Aorta (tissue), 5 donors: Measurements from ENCODE around the gene ACKR3. TPM values are rescaled to one million over a fixed set of nuclear protein-coding genes. Genes with fewer than 3 reads are reported as not detected.

Experiments
- ATAC-seq: fragments of 200-7000 bp; cut with Tn5 transposase; one replicate; pipeline ENCODE4 v1.9.1; 2022; ENCODE audit warnings: moderate library complexity; ENCODE audit not compliant: low FRiP score
- DNase-seq, 2 donors: peaks; one replicate each; pipeline ENCODE4 v3.0.0-alpha.2; 2020
- H3K27ac ChIP-seq, 2 donors: one replicate each; pipeline ENCODE4 v1.5.1; 2013; ENCODE audit warnings: low read length in 2 of 2, mild to moderate bottlenecking in 2 of 2, moderate library complexity in 2 of 2, control low read depth in 1 of 2, inconsistent platforms in 1 of 2, low read depth in 1 of 2
- H3K27me3 ChIP-seq, 2 donors: one replicate each; pipeline ENCODE4 v1.6.1; 2013; ENCODE audit warnings: control low read depth in 1 of 2, low read length in 1 of 2, mild to moderate bottlenecking in 1 of 2, moderate library complexity in 1 of 2; ENCODE audit not compliant: insufficient read depth in 2 of 2, control insufficient read depth in 1 of 2
- H3K36me3 ChIP-seq, 2 donors: one replicate each; pipeline ENCODE4 v1.6.1; 2013; ENCODE audit warnings: control low read depth in 1 of 2, low read length in 1 of 2, mild to moderate bottlenecking in 1 of 2; ENCODE audit not compliant: insufficient read depth in 2 of 2, control insufficient read depth in 1 of 2
- H3K4me1 ChIP-seq, 2 donors: one replicate each; pipeline ENCODE4 v1.6.1; 2013; ENCODE audit warnings: low read length in 2 of 2, control low read depth in 1 of 2, mild to moderate bottlenecking in 1 of 2, moderate library complexity in 1 of 2; ENCODE audit not compliant: insufficient read depth in 2 of 2, control insufficient read depth in 1 of 2
- H3K4me3 ChIP-seq, 2 donors: one replicate each; pipeline ENCODE4 v1.5.1; 2013; ENCODE audit warnings: low read length in 2 of 2, control low read depth in 1 of 2, mild to moderate bottlenecking in 1 of 2
- H3K9me3 ChIP-seq: one replicate; pipeline ENCODE4 v1.6.1; 2013; ENCODE audit warnings: mild to moderate bottlenecking, low read length; ENCODE audit not compliant: control insufficient read depth
- WGBS, 2 donors: extraction: QIAGEN DNeasy Blood & Tissue Kit; methylation state at CpG; one replicate each; pipeline ENCODE4 v1.1.7; 2013; 5-methylcytosine and 5-hydroxymethylcytosine counted together
- intact Hi-C, 2 donors: fragments of 100-400 bp; cut with DNase I; formaldehyde crosslinking; loops; one replicate each; pipeline versions ENCODE4 v1.14.2 to v1.15.0; 2022
- polyA plus RNA-seq, 2 donors: library from polyadenylated mRNA; stranded (reverse); fragments of 200-250 nt; gene quantifications; one replicate each; pipeline ENCODE4 v1.2.3, GENCODE V29; 2013
- total RNA-seq, 2 donors: library from RNA; stranded (reverse); fragmentation: NEBNext Ultra II Directional; extraction: Animal tissue kit (Norgen Biotek cat#: 25700); gene quantifications; one replicate each; pipeline ENCODE4 v1.2.1, GENCODE V29; 2021
- donor health status: healthy with polysubstance abuse.
- donor health status: Bipolar disorder and iron deficiency.
- donor health status: DM: no; HTN: no; CAD: no.
- donor health status: DM: no; HTN: no; CAD: no.
- donor health status: DM: yes; HTN: yes; CAD: no.

The ACKR3 gene
- total and polyA plus RNA-seq, 4 donors = 7.0 to 116 (median 75.5) TPM

DNA sequence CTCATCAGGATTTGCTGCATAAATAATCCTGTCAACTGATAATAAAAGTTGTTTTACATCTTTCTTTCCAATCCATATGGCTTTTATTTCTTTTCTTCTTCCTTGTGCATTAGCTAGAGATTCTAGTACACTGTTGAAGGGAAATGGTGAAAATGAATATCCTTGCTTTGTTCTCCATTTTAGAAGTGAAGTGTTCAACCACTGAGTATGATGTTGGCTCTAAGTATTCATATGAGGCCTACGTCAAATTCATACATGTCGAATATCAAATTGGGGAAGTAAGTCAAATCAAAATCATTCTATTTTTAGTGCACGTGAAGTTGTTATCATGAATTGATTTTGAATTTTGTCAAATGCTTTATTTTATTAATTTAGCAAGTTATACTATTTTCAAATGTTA, 7.8 kb upstream of the ACKR3 start:
- no peak overlapping the region for H3K4me3 ChIP-seq
- 95 to 97% methylated on average over 3 of the region's 3 CpGs for WGBS, 2 donors
- no peaks in the 10 kb centered on the region for H3K9me3 ChIP-seq
- intact Hi-C loops = loop anchor here (10.0 kb wide), 2 partner anchors 207 to 217 kb away; no protein-coding TSS in a partner anchor
- no peak overlapping the region for H3K27ac ChIP-seq
- H3K4me1 ChIP-seq = no peaks in the 10 kb centered on the region
- ATAC-seq (no peak), DNase-seq (no peak)
- H3K27me3 ChIP-seq = no peaks in the 10 kb centered on the region
- H3K36me3 ChIP-seq = no peaks in the 10 kb centered on the region

DNA sequence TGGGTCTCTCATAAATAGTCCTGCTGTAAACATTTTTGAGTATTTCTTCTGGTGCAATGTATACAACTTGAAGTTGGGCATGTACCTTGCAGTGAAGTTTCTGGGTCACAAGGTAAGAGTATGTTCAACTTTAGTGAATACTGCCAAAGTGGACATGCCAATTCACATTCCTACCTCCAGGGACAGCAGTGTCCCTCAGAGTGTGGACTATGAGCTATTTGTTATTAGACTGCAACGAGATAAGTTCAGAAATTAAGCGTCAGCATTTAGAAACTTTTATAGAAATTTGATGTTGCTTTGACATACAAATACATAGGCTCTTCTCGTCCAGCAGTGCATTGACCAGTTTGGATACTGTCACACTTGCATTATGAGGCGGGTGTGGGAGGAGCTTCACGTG, 7.2 kb upstream of the ACKR3 start:
- intact Hi-C loops = loop anchor here (10.0 kb wide), 2 partner anchors 208 to 218 kb away; no protein-coding TSS in a partner anchor
- no peak overlapping the region for H3K27ac ChIP-seq
- ATAC-seq (no peak), DNase-seq (no peak)
- no peaks in the 10 kb centered on the region for H3K9me3 ChIP-seq
- no peaks in the 10 kb centered on the region for H3K36me3 ChIP-seq
- H3K4me1 ChIP-seq = no peaks in the 10 kb centered on the region
- no peak overlapping the region for H3K4me3 ChIP-seq
- 62 to 72% methylated on average over 5 of the region's 5 CpGs for WGBS, 2 donors
- H3K27me3 ChIP-seq = no peaks in the 10 kb centered on the region

DNA sequence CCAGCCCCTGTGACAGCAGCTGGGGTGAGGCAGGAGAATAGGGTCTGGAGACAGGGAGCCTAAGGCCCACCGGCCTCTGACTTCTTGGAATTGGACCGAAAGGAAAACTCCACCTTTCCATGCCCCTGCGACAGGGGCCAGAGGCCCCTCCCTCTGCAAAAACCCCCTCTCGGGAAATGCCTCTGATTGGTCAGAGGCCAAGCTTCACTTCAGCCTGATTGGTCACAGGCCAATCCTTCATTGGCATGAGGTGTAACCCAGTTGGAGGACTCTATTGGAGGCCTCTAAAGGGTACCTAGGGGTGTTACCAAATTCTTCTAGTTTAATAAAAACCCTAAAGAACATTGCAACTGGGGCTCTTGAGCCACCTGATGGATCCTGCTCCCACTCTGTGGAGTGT, 5.7 kb upstream of the ACKR3 start:
- Histone ChIP-seq H3K4me3 (no peak overlapping the region), H3K4me1 (no peaks in the 10 kb centered on the region), H3K27ac (no peak overlapping the region), H3K36me3 (no peaks in the 10 kb centered on the region), H3K27me3 (no peaks in the 10 kb centered on the region), H3K9me3 (no peaks in the 10 kb centered on the region)
- intact Hi-C loops = loop anchor here (10.0 kb wide), 2 partner anchors 209 to 219 kb away; no protein-coding TSS in a partner anchor
- no peak for DNase-seq
- no peak for ATAC-seq
- WGBS, 2 donors = 88 to 91% methylated on average over 4 of the region's 4 CpGs

DNA sequence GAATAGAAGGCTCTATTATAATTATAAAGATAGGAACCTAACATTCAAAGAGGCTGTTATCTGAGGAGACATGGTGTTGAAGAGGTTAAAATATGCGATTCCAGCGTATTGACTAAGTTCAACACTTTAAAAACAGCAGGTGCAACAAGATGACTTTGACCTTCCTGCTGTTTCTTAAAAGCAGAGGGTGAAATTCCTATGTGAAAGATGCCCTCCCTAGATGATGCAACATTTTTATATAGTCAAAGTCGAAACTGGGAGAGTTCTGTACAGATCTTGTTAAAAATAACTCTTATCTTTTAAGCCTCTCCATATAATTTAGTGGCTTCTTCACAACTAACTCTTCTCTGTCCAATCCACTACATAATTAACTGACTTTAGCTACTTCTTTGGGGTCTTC, 4.4 kb upstream of the ACKR3 start:
- Histone ChIP-seq H3K36me3 (no peaks in the 10 kb centered on the region), H3K4me1 (no peaks in the 10 kb centered on the region), H3K27me3 (no peaks in the 10 kb centered on the region), H3K27ac (no peak overlapping the region), H3K9me3 (no peaks in the 10 kb centered on the region), H3K4me3 (no peak overlapping the region)
- ATAC-seq = no peak
- WGBS, 2 donors = 62 to 80% methylated on average over 3 of the region's 3 CpGs
- intact Hi-C loops = loop anchor here (5.0 to 10.0 kb wide), 6 partner anchors 53 to 507 kb away; no protein-coding TSS in a partner anchor
- no peak for DNase-seq

DNA sequence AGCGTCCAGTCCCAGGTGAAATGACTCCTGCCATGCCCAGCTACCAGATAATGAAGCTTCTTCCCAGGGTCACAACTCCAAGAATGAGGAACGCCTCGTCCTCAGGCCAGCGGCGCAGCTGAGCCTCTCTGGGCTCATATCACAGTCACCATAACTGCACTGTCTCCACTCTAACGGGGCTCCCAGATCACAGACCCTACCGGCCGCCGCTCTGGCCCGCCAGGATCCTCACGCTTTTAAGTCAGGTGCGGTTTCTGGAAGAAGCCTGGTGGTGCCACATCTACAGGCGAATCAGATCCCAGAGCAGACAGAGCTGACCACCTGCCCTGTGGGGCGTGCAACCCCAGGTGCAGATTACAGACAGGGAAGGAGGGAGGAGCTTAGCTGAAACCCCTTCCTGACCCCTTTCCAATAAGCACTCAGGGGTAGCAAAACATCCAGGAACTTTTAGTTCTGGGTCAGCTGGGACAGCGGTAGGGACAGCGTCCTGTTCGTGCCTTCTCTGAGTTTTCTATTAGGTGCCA, 3.7 kb upstream of the ACKR3 start:
- H3K27ac ChIP-seq = peak overlapping the region in 1 of 2 donors; percentile 50
- H3K4me1 ChIP-seq = no peaks in the 10 kb centered on the region
- intact Hi-C loops = loop anchor here (5.0 to 10.0 kb wide), 6 partner anchors 54 to 506 kb away; no protein-coding TSS in a partner anchor
- no peaks in the 10 kb centered on the region for H3K9me3 ChIP-seq
- H3K4me3 ChIP-seq = no peak overlapping the region
- DNase-seq (no peak), ATAC-seq (no peak)
- no peaks in the 10 kb centered on the region for H3K36me3 ChIP-seq
- WGBS, 2 donors = 93 to 96% methylated on average over 17 of the region's 17 CpGs
- H3K27me3 ChIP-seq = no peaks in the 10 kb centered on the region

DNA sequence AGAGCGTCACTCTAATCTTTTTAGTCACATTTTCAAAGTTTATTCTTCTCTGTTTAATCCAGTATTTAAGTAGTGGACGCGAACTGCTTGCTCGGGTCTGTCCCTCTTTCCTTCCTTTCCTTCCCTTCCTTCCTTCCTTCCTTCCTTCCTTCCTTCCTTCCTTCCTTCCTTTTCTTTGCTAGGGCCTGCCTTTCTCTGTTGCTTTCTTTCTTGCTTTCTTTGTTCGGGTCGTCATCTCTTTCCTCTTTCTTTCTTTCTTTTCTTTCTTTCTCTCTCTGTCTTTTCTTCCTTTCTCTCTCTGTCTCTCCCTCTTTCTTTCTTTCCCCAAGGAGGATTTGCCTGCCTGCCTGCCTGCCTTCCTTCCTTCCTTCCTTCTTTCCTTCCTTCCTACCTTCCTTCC, 3.0 kb upstream of the ACKR3 start:
- Histone ChIP-seq H3K4me3 (no peak overlapping the region), H3K9me3 (no peaks in the 10 kb centered on the region), H3K27ac (peak overlapping the region in 1 of 2 donors; percentile 34), H3K4me1 (no peaks in the 10 kb centered on the region), H3K36me3 (no peaks in the 10 kb centered on the region), H3K27me3 (no peaks in the 10 kb centered on the region)
- intact Hi-C loops = loop anchor here (5.0 to 10.0 kb wide), 6 partner anchors 54 to 506 kb away; no protein-coding TSS in a partner anchor
- WGBS, 2 donors = 78 to 82% methylated on average over 6 of the region's 6 CpGs
- no peak for DNase-seq
- ATAC-seq = no peak

DNA sequence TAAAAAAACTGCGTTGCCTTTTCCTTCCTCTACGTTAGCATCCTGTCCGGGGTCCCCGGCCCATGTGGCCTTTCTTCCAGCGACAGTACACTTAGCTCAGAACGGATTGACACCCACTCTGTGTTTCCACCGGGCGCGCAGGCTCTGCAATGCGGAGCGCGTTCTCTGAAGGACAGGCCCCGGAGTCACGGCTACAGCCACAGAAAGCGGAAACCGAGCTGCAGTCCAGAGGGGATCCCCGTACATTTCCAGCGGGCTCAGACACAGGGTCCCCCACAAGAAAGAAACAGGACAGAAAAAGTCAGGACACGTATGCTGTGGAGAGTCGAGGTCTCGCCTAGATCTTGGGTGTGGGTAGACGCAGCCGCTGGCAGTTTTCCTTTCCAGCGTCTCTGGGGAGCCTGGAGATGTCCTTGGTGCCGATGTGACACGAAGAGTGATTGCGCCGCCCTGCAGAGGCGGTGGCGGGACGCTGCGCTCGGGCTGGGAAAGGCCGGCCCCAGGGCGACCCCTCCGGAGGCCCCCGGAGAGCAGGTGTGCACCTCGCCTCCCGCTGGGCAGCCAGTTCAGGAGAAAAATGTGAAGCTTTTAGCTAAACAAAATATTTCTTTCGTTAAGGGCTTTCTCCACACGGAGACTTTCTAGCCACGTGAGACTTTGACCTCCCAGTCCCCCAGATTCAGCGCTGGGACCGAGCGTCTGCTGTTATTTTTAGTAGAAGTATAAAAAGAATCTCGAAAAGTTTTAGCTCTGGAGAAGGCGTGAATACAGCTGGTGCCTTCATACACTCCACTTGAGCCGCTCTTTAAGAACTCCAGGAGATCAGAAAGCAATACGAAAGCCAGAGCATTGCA, 1.3 kb upstream of the ACKR3 start:
- Histone ChIP-seq H3K36me3 (no peaks in the 10 kb centered on the region), H3K27me3 (no peaks in the 10 kb centered on the region), H3K27ac (peak overlapping the region; percentile 80 to 93), H3K4me1 (peaks cover 0 to 5% of the 10 kb centered on the region in 2 donors), H3K9me3 (no peaks in the 10 kb centered on the region), H3K4me3 (peak overlapping the region; percentile 56 to 96)
- ATAC-seq (peak; percentile 70), DNase-seq (peak; percentile 79 to 86)
- intact Hi-C loops = loop anchor here (5.0 to 10.0 kb wide), 6 partner anchors 56 to 504 kb away; no protein-coding TSS in a partner anchor
- WGBS, 2 donors = 1% methylated on average over 48 to 49 of the region's 49 CpGs

DNA sequence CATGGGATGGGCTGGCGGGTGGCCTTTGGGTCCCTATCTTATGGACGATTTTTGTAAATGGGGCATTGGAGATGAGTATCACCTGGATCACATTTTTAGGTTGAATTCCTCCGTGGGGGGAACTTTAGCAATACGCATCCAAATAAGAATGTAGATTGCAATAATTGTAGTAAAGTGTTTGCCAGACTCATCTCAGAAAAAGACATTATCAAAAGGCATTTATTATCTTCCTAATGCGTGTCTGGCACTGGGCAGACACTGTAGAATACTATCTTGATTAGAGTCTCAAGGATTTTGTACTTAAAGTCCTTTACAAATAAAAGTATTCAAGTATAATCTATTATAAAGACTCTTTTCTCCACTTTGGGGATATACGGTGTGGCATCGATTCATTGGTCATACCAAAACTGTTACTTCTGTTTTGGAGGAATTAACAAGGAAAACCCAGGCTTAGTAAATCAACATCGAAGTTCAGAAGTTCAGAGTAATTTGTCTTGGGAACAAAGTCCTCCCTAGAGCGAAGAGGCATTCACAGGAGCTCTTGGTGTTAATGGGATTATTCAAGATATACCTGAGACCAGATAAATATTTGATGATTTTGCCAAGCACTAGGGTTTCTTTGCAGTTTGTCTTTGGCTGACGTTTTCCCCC, 578 bp upstream of the ACKR3 start:
- intact Hi-C loops = loop anchor here (5.0 to 10.0 kb wide), 6 partner anchors 57 to 503 kb away; no protein-coding TSS in a partner anchor
- H3K27me3 ChIP-seq = no peaks in the 10 kb centered on the region
- no peak for ATAC-seq
- WGBS, 2 donors = 5% methylated on average over 10 of the region's 10 CpGs
- no peaks in the 10 kb centered on the region for H3K36me3 ChIP-seq
- peak overlapping the region; percentile 44 to 67 for H3K4me3 ChIP-seq
- no peaks in the 10 kb centered on the region for H3K9me3 ChIP-seq
- H3K4me1 ChIP-seq = peaks cover 0 to 8% of the 10 kb centered on the region in 2 donors
- DNase-seq = no peak
- H3K27ac ChIP-seq = peak overlapping the region; percentile 80 to 93
